Measurements from ENCODE around the gene STAT3.

DNA sequence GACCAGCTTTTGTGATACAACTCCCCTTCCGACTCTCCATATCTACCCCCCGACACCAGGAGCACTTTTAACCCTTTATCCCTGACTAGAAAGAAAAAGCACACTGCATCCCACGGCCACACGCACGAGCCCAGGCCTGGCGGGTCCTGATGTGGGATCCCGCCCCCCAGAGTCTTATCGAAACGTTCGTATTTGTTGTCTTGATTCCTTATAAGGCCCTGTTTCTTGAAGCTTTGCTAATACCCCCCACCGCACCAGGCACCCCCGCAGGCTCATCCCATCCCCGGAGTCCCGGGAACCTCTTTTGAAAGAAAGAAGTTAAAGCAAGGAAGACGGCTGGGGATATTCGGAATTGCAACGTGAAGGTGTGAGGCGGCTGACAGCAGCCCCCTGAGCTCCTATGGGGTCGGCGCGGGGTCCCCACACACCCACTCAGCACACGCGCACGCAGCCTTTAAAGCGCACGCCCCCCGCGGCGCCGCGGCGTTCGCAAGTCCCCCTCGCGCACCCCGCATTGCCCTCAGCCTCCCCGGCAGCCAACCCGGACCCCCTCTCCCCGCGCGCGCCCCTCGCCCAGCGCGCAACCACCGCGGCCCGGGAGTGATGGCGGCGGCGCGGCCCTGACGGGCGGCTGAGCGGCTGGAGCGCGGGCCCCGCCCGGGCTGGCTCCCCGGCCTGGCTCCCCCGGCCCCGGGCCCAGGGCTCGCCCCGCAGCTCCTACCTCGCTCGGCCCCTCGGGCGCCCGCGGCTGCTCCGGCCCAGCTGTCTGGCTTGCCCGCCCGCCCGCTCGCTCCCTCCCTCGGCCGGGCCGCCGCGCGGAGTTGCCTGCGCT is 112.5 kb downstream of the STAT3 start:
- TF ChIP-seq, protein P1, sequence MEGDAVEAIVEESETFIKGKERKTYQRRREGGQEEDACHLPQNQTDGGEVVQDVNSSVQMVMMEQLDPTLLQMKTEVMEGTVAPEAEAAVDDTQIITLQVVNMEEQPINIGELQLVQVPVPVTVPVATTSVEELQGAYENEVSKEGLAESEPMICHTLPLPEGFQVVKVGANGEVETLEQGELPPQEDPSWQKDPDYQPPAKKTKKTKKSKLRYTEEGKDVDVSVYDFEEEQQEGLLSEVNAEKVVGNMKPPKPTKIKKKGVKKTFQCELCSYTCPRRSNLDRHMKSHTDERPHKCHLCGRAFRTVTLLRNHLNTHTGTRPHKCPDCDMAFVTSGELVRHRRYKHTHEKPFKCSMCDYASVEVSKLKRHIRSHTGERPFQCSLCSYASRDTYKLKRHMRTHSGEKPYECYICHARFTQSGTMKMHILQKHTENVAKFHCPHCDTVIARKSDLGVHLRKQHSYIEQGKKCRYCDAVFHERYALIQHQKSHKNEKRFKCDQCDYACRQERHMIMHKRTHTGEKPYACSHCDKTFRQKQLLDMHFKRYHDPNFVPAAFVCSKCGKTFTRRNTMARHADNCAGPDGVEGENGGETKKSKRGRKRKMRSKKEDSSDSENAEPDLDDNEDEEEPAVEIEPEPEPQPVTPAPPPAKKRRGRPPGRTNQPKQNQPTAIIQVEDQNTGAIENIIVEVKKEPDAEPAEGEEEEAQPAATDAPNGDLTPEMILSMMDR (IDR thresholded peaks at IDR 0.05; ENCODE audit: insufficient read depth, low read length, poor library complexity, severe bottlenecking), result no peak
- TF ChIP-seq EZH2phosphoT487 (conservative IDR thresholded peaks at IDR 0.05; ENCODE audit: low read length), result no peak

Measured in SU-DHL-6 (cell line).